Neural cell (in vitro differentiated cells): ENCODE data around the gene IGF2BP3. TPM values are rescaled to one million over a fixed set of nuclear protein-coding genes. Genes with fewer than 3 reads are reported as not detected.

ENCODE experiments used
- H2AFZ ChIP-seq: fragments of 200-600, 300-800 bp; sonication (generic), shearing (Covaris generic); 2 replicates; pipeline ENCODE4 v1.6.0; 2014; ENCODE audit warnings: low read depth, mild to moderate bottlenecking, antibody characterized with exemption, low read length, moderate library complexity
- H3F3A ChIP-seq: fragments of 200-600 bp; shearing (Covaris generic); 2 replicates; pipeline ENCODE4 v1.6.1; 2016; ENCODE audit warnings: mild to moderate bottlenecking, moderate library complexity, mixed read lengths, antibody characterized with exemption, low read length; ENCODE audit not compliant: insufficient read depth, poor library complexity, severe bottlenecking
- H3K27ac ChIP-seq: fragments of 200-600, 300-800 bp; sonication (generic), shearing (Covaris generic); 2 replicates; pipeline ENCODE4 v1.5.1; 2014; ENCODE audit warnings: mild to moderate bottlenecking, low read length, moderate library complexity
- H3K27me3 ChIP-seq: fragments of 300-800, 200-600 bp; sonication (generic), shearing (Covaris generic); 2 replicates; pipeline ENCODE4 v1.6.0; 2014; ENCODE audit warnings: mild to moderate bottlenecking, low read depth, low read length, moderate library complexity; ENCODE audit not compliant: insufficient read depth
- H3K36me3 ChIP-seq: fragments of 300-800, 200-600 bp; sonication (generic), shearing (Covaris generic); 2 replicates; pipeline ENCODE4 v1.5.1; 2014; ENCODE audit warnings: mild to moderate bottlenecking, antibody characterized with exemption, low read length, moderate library complexity; ENCODE audit not compliant: insufficient read depth
- H3K4me2 ChIP-seq: fragments of 300-800, 200-600 bp; sonication (generic), shearing (Covaris generic); 2 replicates; pipeline ENCODE4 v1.6.0; 2014; ENCODE audit warnings: mild to moderate bottlenecking, low read length
- H3K4me3 ChIP-seq: fragments of 300-800, 200-600 bp; sonication (generic), shearing (Covaris generic); 2 replicates; pipeline ENCODE4 v1.5.1; 2014; ENCODE audit warnings: mild to moderate bottlenecking, low read length, moderate library complexity
- H3K79me2 ChIP-seq: fragments of 200-600 bp; shearing (Covaris generic); replicated peaks from 2 replicates; pipeline ENCODE4 v1.6.0; 2014; ENCODE audit warnings: mild to moderate bottlenecking, low read length, moderate library complexity; ENCODE audit not compliant: insufficient read depth
- H3K9ac ChIP-seq: fragments of 300-800, 200-600 bp; sonication (generic), shearing (Covaris generic); 2 replicates; pipeline ENCODE4 v1.6.1; 2016; ENCODE audit warnings: mild to moderate bottlenecking, low read length, mixed read lengths
- H3K9me2 ChIP-seq: fragments of 200-600 bp; shearing (Covaris generic); 2 replicates; pipeline ENCODE4 v1.6.1; 2016; ENCODE audit warnings: mild to moderate bottlenecking, low read length, mixed read lengths; ENCODE audit not compliant: insufficient read depth
- H3K9me3 ChIP-seq: fragments of 200-600, 300-800 bp; sonication (generic), shearing (Covaris generic); 2 replicates; pipeline ENCODE4 v1.6.1; 2016; ENCODE audit warnings: mild to moderate bottlenecking, mixed run types, low read length, moderate library complexity, mixed read lengths
- H4K20me1 ChIP-seq: fragments of 200-600 bp; shearing (Covaris generic); 2 replicates; pipeline ENCODE4 v1.6.1; 2016; ENCODE audit warnings: mild to moderate bottlenecking, mixed run types; ENCODE audit not compliant: insufficient read depth
- EP300 ChIP-seq: fragments of 450-650 bp; conservative IDR thresholded peaks from 2 replicates; pipeline ENCODE4 v1.6.1; 2014; ENCODE audit warnings: antibody characterized with exemption, mild to moderate bottlenecking, moderate library complexity; ENCODE audit not compliant: poor library complexity, severe bottlenecking
- EZH2 ChIP-seq: fragments of 200-600, 300-800 bp; shearing (Covaris generic), sonication (generic); IDR thresholded peaks from 2 replicates; pipeline ENCODE4 v1.6.1; 2014; ENCODE audit warnings: antibody characterized with exemption, low read length, borderline replicate concordance, mild to moderate bottlenecking; ENCODE audit not compliant: insufficient read depth, poor library complexity, severe bottlenecking
- MXI1 ChIP-seq: fragments of 450-650 bp; conservative IDR thresholded peaks from 2 replicates; pipeline ENCODE4 v1.6.1; 2014; ENCODE audit warnings: antibody characterized with exemption, mild to moderate bottlenecking; ENCODE audit not compliant: poor library complexity, severe bottlenecking
- POLR2AphosphoS5 ChIP-seq: IDR thresholded peaks from 2 replicates; pipeline ENCODE4 v1.6.1; 2012
- RAD21 ChIP-seq: fragments of 450-650 bp; conservative IDR thresholded peaks from 2 replicates; pipeline ENCODE4 v1.6.1; 2014; ENCODE audit warnings: antibody characterized with exemption, mild to moderate bottlenecking, moderate library complexity
- SMC3 ChIP-seq: fragments of 450-650 bp; conservative IDR thresholded peaks from 2 replicates; pipeline ENCODE4 v1.6.1; 2014; ENCODE audit warnings: antibody characterized with exemption, mild to moderate bottlenecking, moderate library complexity; ENCODE audit not compliant: poor library complexity
- TAF1 ChIP-seq: IDR thresholded peaks from 2 replicates; pipeline ENCODE4 v1.6.1; 2012; ENCODE audit warnings: low read depth
- polyA plus RNA-seq: library from polyadenylated mRNA; depleted of rRNA; stranded (reverse); fragments of >200 nt; gene quantifications from 2 replicates; pipeline ENCODE4 v1.2.3, GENCODE V29; 2014
- TF ChIP-seq, protein P1 (sequence below): IDR thresholded peaks from 2 replicates; pipeline ENCODE4 v1.6.1; 2012; ENCODE audit warnings: borderline replicate concordance
- TF ChIP-seq, protein P2 (sequence below): fragments of 450-650 bp; IDR thresholded peaks from 2 replicates; pipeline ENCODE4 v1.5.1; 2014; ENCODE audit warnings: antibody characterized with exemption, mild to moderate bottlenecking, moderate library complexity; ENCODE audit not compliant: poor library complexity, severe bottlenecking

Gene IGF2BP3
- polyA plus RNA-seq, 1 donor from 2014 or later = 29.6 TPM

DNA sequence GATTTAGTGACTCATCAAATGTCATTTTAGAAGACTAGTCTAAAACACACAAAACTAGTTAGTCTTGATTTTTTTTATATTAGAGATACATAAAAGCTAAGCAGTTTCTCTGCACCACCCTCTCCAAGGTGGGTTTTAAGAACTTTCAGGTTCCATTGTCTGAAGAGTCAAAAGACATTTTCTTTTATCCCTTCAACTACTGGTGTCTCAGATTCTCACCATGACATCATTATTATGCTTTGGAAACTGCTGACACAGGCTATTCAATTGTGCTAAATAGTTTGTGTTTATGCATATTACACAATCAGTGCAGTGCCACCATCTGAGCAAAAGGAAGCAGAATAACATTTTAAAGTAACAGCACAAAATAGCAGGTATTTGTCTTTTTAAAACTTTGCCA, 52.2 kb downstream of the IGF2BP3 start:
- H2AFZ ChIP-seq = no peak overlapping the region
- H3K9me2 ChIP-seq = no peaks in the 10 kb centered on the region
- H3K4me3 ChIP-seq = no peak overlapping the region
- no peak overlapping the region for H3K4me2 ChIP-seq
- no peaks in the 10 kb centered on the region for H3K36me3 ChIP-seq
- no peaks in the 10 kb centered on the region for H3F3A ChIP-seq
- peaks cover 42% of the 10 kb centered on the region for H3K79me2 ChIP-seq
- no peak overlapping the region for H3K27ac ChIP-seq
- H3K9me3 ChIP-seq = no peaks in the 10 kb centered on the region
- no peak overlapping the region for H3K9ac ChIP-seq
- no peak for TF ChIP-seq MXI1
- no peak for TF ChIP-seq EP300
- TF ChIP-seq RAD21 = no peak
- no peak for TF ChIP-seq TAF1
- TF ChIP-seq EZH2 = no peak
- TF ChIP-seq SMC3 = no peak
- no peak for TF ChIP-seq POLR2AphosphoS5
- H4K20me1 ChIP-seq = no peaks in the 10 kb centered on the region
- no peaks in the 10 kb centered on the region for H3K27me3 ChIP-seq

DNA sequence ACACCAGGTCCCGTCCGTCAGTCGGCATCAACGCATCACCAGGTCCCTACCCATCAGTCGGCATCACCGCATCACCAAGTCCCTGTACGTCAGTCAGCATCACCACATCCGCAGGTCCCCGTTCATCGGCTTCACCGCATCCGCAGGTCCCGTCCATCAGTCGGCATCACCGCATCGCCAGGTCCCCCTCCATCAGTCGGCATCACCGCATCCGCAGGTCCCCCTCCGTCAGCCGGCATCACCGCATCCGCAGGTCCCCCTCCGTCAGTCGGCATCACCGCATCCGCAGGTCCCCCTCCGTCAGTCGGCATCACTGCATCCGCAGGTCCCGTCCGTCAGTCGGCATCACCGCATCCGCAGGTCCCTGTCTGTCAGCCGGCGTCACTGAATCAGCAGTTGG, 55.1 kb downstream of the IGF2BP3 start:
- Histone ChIP-seq H3K79me2 (peaks cover 28% of the 10 kb centered on the region), H3K36me3 (no peaks in the 10 kb centered on the region)
- no peak for TF ChIP-seq SMC3
- no peak for TF ChIP-seq TAF1
- TF ChIP-seq EP300 = no peak
- TF ChIP-seq RAD21 = no peak
- TF ChIP-seq MXI1 = no peak
- no peak for TF ChIP-seq EZH2
- TF ChIP-seq, protein P1, sequence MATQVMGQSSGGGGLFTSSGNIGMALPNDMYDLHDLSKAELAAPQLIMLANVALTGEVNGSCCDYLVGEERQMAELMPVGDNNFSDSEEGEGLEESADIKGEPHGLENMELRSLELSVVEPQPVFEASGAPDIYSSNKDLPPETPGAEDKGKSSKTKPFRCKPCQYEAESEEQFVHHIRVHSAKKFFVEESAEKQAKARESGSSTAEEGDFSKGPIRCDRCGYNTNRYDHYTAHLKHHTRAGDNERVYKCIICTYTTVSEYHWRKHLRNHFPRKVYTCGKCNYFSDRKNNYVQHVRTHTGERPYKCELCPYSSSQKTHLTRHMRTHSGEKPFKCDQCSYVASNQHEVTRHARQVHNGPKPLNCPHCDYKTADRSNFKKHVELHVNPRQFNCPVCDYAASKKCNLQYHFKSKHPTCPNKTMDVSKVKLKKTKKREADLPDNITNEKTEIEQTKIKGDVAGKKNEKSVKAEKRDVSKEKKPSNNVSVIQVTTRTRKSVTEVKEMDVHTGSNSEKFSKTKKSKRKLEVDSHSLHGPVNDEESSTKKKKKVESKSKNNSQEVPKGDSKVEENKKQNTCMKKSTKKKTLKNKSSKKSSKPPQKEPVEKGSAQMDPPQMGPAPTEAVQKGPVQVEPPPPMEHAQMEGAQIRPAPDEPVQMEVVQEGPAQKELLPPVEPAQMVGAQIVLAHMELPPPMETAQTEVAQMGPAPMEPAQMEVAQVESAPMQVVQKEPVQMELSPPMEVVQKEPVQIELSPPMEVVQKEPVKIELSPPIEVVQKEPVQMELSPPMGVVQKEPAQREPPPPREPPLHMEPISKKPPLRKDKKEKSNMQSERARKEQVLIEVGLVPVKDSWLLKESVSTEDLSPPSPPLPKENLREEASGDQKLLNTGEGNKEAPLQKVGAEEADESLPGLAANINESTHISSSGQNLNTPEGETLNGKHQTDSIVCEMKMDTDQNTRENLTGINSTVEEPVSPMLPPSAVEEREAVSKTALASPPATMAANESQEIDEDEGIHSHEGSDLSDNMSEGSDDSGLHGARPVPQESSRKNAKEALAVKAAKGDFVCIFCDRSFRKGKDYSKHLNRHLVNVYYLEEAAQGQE = no peak
- TF ChIP-seq POLR2AphosphoS5 = no peak
- TF ChIP-seq, protein P2, sequence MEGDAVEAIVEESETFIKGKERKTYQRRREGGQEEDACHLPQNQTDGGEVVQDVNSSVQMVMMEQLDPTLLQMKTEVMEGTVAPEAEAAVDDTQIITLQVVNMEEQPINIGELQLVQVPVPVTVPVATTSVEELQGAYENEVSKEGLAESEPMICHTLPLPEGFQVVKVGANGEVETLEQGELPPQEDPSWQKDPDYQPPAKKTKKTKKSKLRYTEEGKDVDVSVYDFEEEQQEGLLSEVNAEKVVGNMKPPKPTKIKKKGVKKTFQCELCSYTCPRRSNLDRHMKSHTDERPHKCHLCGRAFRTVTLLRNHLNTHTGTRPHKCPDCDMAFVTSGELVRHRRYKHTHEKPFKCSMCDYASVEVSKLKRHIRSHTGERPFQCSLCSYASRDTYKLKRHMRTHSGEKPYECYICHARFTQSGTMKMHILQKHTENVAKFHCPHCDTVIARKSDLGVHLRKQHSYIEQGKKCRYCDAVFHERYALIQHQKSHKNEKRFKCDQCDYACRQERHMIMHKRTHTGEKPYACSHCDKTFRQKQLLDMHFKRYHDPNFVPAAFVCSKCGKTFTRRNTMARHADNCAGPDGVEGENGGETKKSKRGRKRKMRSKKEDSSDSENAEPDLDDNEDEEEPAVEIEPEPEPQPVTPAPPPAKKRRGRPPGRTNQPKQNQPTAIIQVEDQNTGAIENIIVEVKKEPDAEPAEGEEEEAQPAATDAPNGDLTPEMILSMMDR = no peak

More for the DNA sequence above, 55.1 kb downstream of the IGF2BP3 start:
- Histone ChIP-seq H3K9me3 (no peaks in the 10 kb centered on the region), H3F3A (no peaks in the 10 kb centered on the region), H2AFZ (no peak overlapping the region), H3K9ac (no peak overlapping the region), H3K4me3 (no peak overlapping the region), H3K27me3 (no peaks in the 10 kb centered on the region), H4K20me1 (no peaks in the 10 kb centered on the region), H3K4me2 (no peak overlapping the region), H3K9me2 (no peaks in the 10 kb centered on the region), H3K27ac (no peak overlapping the region)
